Upper lobe of right lung (tissue), 1 donor: ENCODE results near the gene RPS29. TPM values are rescaled to one million over a fixed set of nuclear protein-coding genes. Genes with fewer than 3 reads are reported as not detected.

Source experiments
- ATAC-seq: fragments of 200-7000 bp; cut with Tn5 transposase; one replicate; pipeline ENCODE4 v1.9.1; 2020; ENCODE audit warnings: mild to moderate bottlenecking, moderate library complexity
- DNase-seq: peaks from one replicate; pipeline ENCODE4 v3.0.0-alpha.2; 2020
- H3K27ac ChIP-seq: fragments of 200-600 bp; one replicate; pipeline ENCODE4 v1.8.0; 2022
- H3K27me3 ChIP-seq: fragments of 200-600 bp; one replicate; pipeline ENCODE4 v1.8.0; 2022; ENCODE audit warnings: mild to moderate bottlenecking
- H3K36me3 ChIP-seq: fragments of 200-600 bp; one replicate; pipeline ENCODE4 v1.8.0; 2022
- H3K4me1 ChIP-seq: fragments of 200-600 bp; one replicate; pipeline ENCODE4 v1.8.0; 2022
- H3K4me3 ChIP-seq: fragments of 200-600 bp; one replicate; pipeline ENCODE4 v1.8.0; 2022; ENCODE audit warnings: mild to moderate bottlenecking
- H3K9me3 ChIP-seq: fragments of 200-600 bp; one replicate; pipeline ENCODE4 v1.8.0; 2022
- intact Hi-C: fragments of 100-400 bp; cut with DNase I; formaldehyde crosslinking; loops from one replicate; pipeline ENCODE4 v1.11.0; 2022
- total RNA-seq: library from RNA; stranded (reverse); fragmentation: NEBNext Ultra II Directional; extraction: Animal tissue kit (Norgen Biotek cat#: 25700); gene quantifications from one replicate; pipeline ENCODE4 v1.2.1, GENCODE V29; 2021
- TF ChIP-seq, protein P1 (sequence below): fragments of 200-600 bp; IDR thresholded peaks from one replicate; pipeline ENCODE4 v1.8.0; 2022; ENCODE audit warnings: antibody characterized with exemption
- donor health status: DM: no; HTN: yes; CAD: no; lungs with severe emphysema.

Gene RPS29
- total RNA-seq, 1 donor from 2014 or later: 1,185 TPM

DNA sequence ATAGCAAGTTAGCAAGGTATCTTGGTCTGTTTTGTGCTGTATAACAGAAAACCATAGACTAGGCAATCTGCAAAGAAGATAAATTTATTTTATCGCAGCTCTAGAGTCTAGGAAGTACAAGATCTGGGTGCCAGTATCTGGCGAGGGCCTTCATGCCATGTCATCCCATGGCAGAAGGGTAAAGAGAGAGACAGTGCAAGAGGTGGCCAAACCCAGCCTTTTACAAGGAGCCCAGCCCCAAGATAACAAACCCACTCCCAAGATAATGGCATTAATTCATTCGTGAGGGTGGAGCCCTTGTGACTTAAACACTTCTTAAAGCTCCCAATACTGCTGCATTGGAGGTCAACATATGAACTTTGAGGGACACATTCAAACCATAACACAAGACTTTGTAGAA, 16.9 kb downstream of the RPS29 start:
- Histone ChIP-seq H3K27me3 (no peaks in the 10 kb centered on the region), H3K4me1 (no peaks in the 10 kb centered on the region), H3K9me3 (no peaks in the 10 kb centered on the region), H3K4me3 (no peak overlapping the region), H3K36me3 (no peaks in the 10 kb centered on the region), H3K27ac (no peak overlapping the region)
- DNase-seq: no peak
- TF ChIP-seq, protein P1, sequence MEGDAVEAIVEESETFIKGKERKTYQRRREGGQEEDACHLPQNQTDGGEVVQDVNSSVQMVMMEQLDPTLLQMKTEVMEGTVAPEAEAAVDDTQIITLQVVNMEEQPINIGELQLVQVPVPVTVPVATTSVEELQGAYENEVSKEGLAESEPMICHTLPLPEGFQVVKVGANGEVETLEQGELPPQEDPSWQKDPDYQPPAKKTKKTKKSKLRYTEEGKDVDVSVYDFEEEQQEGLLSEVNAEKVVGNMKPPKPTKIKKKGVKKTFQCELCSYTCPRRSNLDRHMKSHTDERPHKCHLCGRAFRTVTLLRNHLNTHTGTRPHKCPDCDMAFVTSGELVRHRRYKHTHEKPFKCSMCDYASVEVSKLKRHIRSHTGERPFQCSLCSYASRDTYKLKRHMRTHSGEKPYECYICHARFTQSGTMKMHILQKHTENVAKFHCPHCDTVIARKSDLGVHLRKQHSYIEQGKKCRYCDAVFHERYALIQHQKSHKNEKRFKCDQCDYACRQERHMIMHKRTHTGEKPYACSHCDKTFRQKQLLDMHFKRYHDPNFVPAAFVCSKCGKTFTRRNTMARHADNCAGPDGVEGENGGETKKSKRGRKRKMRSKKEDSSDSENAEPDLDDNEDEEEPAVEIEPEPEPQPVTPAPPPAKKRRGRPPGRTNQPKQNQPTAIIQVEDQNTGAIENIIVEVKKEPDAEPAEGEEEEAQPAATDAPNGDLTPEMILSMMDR: no peak
- intact Hi-C loops: no loop called here
- no peak for ATAC-seq

DNA sequence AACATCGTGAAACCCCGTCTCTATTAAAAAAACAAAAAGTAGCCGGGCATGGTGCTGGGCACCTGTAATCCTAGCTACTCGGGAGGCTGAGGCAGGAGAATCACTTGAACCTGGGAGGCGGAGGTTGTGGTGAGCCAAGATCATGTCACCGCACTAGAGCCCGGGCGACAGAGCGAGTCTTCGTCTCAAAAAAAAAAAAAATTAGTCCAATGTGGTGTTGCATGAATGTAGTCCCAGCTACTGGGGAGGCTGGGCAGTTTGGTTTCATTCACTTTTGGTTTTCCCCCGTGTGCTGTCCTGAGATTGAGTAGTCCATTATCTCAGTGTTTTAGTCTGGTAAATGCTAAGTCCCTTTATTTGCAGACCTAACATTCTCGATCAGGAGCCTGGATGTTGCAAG, 19.5 kb downstream of the RPS29 start:
- TF ChIP-seq, protein P1: no peak
- Histone ChIP-seq H3K36me3 (no peaks in the 10 kb centered on the region), H3K27me3 (no peaks in the 10 kb centered on the region), H3K4me3 (no peak overlapping the region), H3K9me3 (no peaks in the 10 kb centered on the region), H3K4me1 (no peaks in the 10 kb centered on the region), H3K27ac (no peak overlapping the region)
- ATAC-seq (no peak), DNase-seq (no peak)
- intact Hi-C loops: no loop called here

DNA sequence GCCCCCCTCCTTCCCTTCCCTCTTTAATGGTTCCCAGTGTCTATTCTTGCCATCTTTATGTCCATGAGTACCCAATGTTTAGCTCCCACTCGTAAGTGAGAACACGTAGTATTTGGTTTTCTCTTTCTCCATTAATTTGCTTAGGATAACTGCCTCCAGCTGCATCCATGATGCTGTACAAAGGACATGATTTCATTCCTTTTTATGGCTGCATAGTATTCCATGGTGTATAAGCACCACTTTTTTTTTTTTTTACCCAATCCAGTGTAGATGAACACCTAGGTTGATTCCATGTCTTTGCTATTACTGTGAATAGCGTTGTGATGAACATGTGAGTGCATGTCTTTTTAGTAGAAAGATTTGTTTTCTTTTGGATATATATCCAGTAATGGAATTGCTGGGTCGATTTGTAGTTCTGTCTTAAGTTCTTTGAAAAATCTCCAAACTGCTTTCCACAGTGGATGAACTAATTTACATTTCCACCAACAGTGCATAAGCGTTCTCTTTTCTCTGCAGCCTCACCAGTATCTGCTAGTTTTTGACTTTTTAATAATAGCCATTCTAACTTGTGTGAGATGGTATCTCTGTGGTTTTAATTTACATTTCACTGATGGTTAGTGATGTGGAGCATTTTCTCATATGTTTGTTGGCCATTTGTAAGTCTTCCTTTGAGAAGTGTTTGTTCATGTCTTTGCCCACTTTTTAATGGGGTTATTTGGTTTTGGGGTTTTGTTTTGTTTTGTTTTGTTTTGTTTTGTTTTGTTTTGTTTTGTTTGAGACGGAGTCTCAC, 26.0 kb downstream of the RPS29 start:
- Histone ChIP-seq H3K36me3 (no peaks in the 10 kb centered on the region), H3K27me3 (no peaks in the 10 kb centered on the region), H3K4me1 (no peaks in the 10 kb centered on the region), H3K27ac (no peak overlapping the region), H3K4me3 (no peak overlapping the region), H3K9me3 (no peaks in the 10 kb centered on the region)
- intact Hi-C loops: no loop called here
- DNase-seq (no peak), ATAC-seq (no peak)
- TF ChIP-seq, protein P1: no peak

DNA sequence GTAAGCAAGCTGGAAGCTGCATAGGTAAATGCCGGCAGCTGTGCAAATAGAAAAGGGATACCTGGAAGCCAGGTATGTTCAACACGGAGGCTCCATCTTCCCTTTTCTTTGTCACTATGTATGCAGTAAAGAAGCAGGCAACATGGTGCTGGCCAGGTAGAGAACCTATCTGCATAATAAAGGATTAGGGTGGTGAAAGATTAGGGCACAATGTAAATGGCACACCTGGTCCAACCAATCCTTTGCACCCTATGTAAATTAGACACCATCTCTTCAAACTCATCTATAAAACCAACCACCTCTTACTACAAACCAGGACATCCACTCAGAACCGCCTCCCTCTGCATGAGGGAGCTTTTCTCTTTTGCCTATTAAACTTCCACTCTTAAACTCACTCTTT, 32.3 kb downstream of the RPS29 start:
- no peaks in the 10 kb centered on the region for H3K27me3 ChIP-seq
- no peak overlapping the region for H3K27ac ChIP-seq
- TF ChIP-seq, protein P1: no peak
- H3K9me3 ChIP-seq: no peaks in the 10 kb centered on the region
- no peak for DNase-seq
- no peaks in the 10 kb centered on the region for H3K4me1 ChIP-seq
- no peak overlapping the region for H3K4me3 ChIP-seq
- no peaks in the 10 kb centered on the region for H3K36me3 ChIP-seq
- intact Hi-C loops: loop anchor here (5.0 kb wide), 1 partner anchor 57 kb away; no protein-coding TSS in a partner anchor
- ATAC-seq: no peak

DNA sequence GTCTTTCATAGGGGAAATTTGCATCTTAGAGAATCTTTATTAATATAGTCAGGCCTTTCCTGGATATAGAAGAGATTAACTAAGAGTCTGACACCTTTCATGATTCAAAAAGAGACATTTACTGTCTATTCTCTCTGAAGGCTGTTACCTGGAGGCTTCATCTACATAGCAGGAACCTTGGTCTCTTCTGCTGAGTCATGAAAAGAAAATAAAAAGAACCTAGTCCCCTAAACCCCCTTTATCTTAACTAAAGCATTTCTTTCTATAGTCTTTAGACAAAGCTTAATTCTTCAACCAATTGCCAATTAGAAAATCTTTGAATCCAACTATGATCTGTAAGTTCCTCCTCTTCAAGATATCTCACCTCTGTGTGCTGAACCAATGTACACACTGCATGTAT, 33.1 kb downstream of the RPS29 start:
- TF ChIP-seq, protein P1: no peak
- Histone ChIP-seq H3K4me3 (no peak overlapping the region), H3K27me3 (no peaks in the 10 kb centered on the region), H3K9me3 (no peaks in the 10 kb centered on the region), H3K36me3 (no peaks in the 10 kb centered on the region), H3K4me1 (no peaks in the 10 kb centered on the region), H3K27ac (no peak overlapping the region)
- DNase-seq: no peak
- intact Hi-C loops: loop anchor here (5.0 kb wide), 1 partner anchor 56 kb away; no protein-coding TSS in a partner anchor
- ATAC-seq: no peak
